ENCODE measurements around the gene MASP1. TPM values are rescaled to one million over a fixed set of nuclear protein-coding genes. Genes with fewer than 3 reads are reported as not detected.
A peak's percentile ranks its signal among the peaks of the same experiment; 100 is the strongest.

MASP1 gene
- total RNA-seq, 4 donors from 2014 or later, result 0.92 to 4.6 (median 1.2) TPM

DNA sequence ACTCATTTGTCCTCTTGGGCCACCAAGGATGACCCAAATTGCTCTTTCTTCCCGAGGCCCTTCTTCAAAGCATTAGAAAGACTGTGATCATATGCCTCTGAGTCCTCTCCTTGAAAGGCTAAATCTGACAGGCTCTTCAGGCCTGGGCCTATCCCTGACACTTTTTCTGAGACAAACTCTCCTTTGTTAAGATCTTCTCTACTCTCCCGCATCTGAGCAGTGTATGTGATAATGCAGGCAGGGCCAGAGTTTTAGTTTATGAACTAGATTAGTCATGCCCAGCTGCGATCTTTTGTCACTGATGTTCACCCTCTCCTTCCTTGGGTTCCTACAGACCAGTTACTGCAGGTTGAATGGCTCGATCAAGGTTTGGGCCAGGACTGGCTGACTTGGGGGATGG is 39.2 kb downstream of the MASP1 start:
- Histone ChIP-seq H3K4me1 (no peaks in the 10 kb centered on the region), H3K9me3 (no peaks in the 10 kb centered on the region), H3K4me3 (no peak overlapping the region), H3K27ac (no peak overlapping the region), H3K36me3 (no peaks in the 10 kb centered on the region), H3K27me3 (no peaks in the 10 kb centered on the region)
- TF ChIP-seq, protein P1, sequence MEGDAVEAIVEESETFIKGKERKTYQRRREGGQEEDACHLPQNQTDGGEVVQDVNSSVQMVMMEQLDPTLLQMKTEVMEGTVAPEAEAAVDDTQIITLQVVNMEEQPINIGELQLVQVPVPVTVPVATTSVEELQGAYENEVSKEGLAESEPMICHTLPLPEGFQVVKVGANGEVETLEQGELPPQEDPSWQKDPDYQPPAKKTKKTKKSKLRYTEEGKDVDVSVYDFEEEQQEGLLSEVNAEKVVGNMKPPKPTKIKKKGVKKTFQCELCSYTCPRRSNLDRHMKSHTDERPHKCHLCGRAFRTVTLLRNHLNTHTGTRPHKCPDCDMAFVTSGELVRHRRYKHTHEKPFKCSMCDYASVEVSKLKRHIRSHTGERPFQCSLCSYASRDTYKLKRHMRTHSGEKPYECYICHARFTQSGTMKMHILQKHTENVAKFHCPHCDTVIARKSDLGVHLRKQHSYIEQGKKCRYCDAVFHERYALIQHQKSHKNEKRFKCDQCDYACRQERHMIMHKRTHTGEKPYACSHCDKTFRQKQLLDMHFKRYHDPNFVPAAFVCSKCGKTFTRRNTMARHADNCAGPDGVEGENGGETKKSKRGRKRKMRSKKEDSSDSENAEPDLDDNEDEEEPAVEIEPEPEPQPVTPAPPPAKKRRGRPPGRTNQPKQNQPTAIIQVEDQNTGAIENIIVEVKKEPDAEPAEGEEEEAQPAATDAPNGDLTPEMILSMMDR (IDR thresholded peaks at IDR 0.05), result no peak
- no peak for TF ChIP-seq POLR2A (IDR thresholded peaks at IDR 0.05)
- intact Hi-C loops (cut with DNase I), result no loop called here
- WGBS, 2 donors, result 51 to 60% methylated on average over 3 of the region's 4 CpGs
- no peak for DNase-seq

DNA sequence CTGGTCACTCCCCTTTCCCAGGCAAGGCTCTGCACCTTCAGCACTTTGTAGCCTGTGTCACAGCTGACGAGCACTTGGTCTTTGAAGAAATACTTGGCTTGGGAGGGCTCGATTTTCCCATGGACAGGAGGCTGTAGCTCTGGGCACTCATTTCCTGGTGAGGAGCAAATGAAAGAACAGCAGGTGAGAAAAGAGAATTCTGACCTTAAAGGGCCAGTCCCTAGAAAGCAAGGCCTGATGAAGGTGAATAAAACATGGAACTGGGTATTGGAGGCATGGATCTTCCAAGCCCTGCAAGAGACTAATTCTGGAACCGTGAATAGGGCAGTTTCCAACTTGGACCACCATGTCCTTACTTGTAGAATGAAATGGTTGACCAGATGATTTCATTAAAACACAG is 39.9 kb downstream of the MASP1 start:
- WGBS, 2 donors, result 86 to 89% methylated on average over 1 to 2 of the region's 3 CpGs
- H3K27me3 ChIP-seq, result no peaks in the 10 kb centered on the region
- TF ChIP-seq, protein P1 (IDR thresholded peaks at IDR 0.05), result no peak
- no peak for TF ChIP-seq POLR2A (IDR thresholded peaks at IDR 0.05)
- no peak overlapping the region for H3K4me3 ChIP-seq
- no peak for DNase-seq
- no peaks in the 10 kb centered on the region for H3K4me1 ChIP-seq
- H3K9me3 ChIP-seq, result no peaks in the 10 kb centered on the region
- H3K36me3 ChIP-seq, result no peaks in the 10 kb centered on the region
- no peak overlapping the region for H3K27ac ChIP-seq
- intact Hi-C loops (cut with DNase I), result no loop called here

DNA sequence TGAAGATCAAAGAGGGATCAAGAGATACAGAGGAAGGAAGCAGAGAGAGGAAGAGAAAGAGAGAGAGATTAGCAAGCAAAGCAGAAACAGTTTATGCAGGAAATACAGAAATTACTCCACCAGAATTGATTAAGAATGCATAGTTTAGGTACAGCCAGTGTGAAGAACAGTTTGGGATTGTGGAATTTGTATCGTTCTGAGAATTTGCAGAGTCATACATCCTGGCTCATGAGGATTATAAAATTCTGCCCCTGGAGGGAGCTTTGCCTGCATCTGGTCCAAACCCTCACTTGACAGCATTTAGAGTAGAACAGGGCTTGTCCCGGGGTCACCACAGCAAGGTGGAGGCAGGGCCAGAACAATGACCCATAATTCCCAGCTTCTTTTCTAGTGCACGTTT is 44.1 kb downstream of the MASP1 start:
- no peak overlapping the region for H3K27ac ChIP-seq
- TF ChIP-seq, protein P1 (IDR thresholded peaks at IDR 0.05), result no peak
- TF ChIP-seq POLR2A (IDR thresholded peaks at IDR 0.05), result no peak
- H3K27me3 ChIP-seq, result peaks cover 0 to 4% (median 0%) of the 10 kb centered on the region in 4 donors
- no peaks in the 10 kb centered on the region for H3K9me3 ChIP-seq
- 52 to 65% methylated on average over 2 to 3 of the region's 3 CpGs for WGBS, 2 donors
- H3K4me3 ChIP-seq, result no peak overlapping the region
- no peaks in the 10 kb centered on the region for H3K36me3 ChIP-seq
- intact Hi-C loops (cut with DNase I), result no loop called here
- peaks cover 0 to 15% (median 8%) of the 10 kb centered on the region in 3 donors for H3K4me1 ChIP-seq
- no peak for DNase-seq

DNA sequence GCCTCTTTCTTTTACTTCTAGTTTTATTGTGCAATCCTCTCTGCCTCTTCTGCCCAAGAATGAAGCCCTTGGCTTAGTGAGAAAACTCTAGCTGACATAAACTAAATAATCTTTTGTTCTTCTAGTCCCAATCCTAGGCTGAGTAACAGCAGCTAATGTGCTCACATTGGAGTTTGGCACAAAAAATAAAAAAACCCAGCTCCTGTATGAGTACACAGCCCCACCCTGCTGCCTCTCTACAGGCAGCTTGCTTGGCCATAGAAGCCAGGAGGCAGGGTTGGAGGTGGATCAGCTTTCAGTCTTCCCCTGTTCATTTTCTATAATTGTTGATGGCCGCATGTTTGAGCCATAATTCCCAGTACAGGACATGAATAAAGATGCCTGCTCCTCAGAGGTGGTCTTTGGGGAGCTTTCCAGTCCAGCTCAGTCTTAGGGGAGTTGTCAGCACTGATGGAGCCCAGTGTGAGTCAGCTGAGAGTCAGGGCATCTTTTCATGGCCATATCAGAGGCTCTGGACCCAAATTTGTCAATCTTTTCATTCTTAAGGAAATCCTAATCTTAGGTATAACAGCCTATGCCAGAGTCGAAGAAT is 47.5 kb downstream of the MASP1 start:
- no peak for DNase-seq
- H3K27ac ChIP-seq, result peak overlapping the region in 3 of 4 donors; percentile 23 to 52 (median 51)
- TF ChIP-seq POLR2A (IDR thresholded peaks at IDR 0.05), result no peak
- TF ChIP-seq, protein P1 (IDR thresholded peaks at IDR 0.05), result no peak
- no peak overlapping the region for H3K4me3 ChIP-seq
- WGBS, 2 donors, result 0 to 67% methylated on average over 1 of the region's 2 CpGs
- intact Hi-C loops (cut with DNase I), result no loop called here
- H3K9me3 ChIP-seq, result no peaks in the 10 kb centered on the region
- peaks cover 0 to 15% (median 8%) of the 10 kb centered on the region in 3 donors for H3K4me1 ChIP-seq
- H3K36me3 ChIP-seq, result no peaks in the 10 kb centered on the region
- peaks cover 0 to 4% (median 0%) of the 10 kb centered on the region in 4 donors for H3K27me3 ChIP-seq

DNA sequence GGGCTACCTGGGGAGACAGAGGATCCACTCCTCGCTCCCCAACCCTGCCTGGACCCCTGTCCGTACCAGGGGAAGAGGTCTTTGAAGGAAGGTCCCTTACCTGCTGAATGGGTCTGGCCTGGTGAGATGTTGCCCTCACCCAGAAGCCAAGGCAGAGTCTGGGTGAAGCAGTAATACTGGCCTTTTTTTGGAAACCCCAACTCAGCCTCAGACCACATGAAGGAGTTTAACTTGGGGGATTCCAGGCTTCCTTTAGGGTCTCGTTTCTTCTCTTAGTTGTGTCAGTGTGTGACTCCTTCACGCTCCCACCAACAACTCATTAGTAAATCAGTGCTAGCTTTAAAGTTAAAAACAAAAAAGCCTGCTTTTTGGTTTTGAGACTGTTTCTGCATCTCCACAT is 48.6 kb downstream of the MASP1 start:
- Histone ChIP-seq H3K4me1 (peaks cover 0 to 15% (median 8%) of the 10 kb centered on the region in 3 donors), H3K27ac (no peak overlapping the region), H3K27me3 (peaks cover 0 to 4% (median 0%) of the 10 kb centered on the region in 4 donors), H3K4me3 (no peak overlapping the region), H3K9me3 (no peaks in the 10 kb centered on the region), H3K36me3 (no peaks in the 10 kb centered on the region)
- intact Hi-C loops (cut with DNase I), result no loop called here
- DNase-seq, result no peak
- WGBS, 2 donors, result 68 to 90% methylated on average over 2 of the region's 4 CpGs
- TF ChIP-seq, protein P1 (IDR thresholded peaks at IDR 0.05), result no peak
- TF ChIP-seq POLR2A (IDR thresholded peaks at IDR 0.05), result no peak
